ENCODE results near the gene SEPHS1. TPM values are rescaled to one million over a fixed set of nuclear protein-coding genes. Genes with fewer than 3 reads are reported as not detected.
"Not testable (repeated sequence)": the region's sequence is repeated elsewhere in the genome, so short reads cannot be mapped to it uniquely, and the experiment has no call there.

The SEPHS1 gene, protein sequence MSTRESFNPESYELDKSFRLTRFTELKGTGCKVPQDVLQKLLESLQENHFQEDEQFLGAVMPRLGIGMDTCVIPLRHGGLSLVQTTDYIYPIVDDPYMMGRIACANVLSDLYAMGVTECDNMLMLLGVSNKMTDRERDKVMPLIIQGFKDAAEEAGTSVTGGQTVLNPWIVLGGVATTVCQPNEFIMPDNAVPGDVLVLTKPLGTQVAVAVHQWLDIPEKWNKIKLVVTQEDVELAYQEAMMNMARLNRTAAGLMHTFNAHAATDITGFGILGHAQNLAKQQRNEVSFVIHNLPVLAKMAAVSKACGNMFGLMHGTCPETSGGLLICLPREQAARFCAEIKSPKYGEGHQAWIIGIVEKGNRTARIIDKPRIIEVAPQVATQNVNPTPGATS
- total RNA-seq, result 46.0 and 55.5 TPM in 2 replicates

DNA sequence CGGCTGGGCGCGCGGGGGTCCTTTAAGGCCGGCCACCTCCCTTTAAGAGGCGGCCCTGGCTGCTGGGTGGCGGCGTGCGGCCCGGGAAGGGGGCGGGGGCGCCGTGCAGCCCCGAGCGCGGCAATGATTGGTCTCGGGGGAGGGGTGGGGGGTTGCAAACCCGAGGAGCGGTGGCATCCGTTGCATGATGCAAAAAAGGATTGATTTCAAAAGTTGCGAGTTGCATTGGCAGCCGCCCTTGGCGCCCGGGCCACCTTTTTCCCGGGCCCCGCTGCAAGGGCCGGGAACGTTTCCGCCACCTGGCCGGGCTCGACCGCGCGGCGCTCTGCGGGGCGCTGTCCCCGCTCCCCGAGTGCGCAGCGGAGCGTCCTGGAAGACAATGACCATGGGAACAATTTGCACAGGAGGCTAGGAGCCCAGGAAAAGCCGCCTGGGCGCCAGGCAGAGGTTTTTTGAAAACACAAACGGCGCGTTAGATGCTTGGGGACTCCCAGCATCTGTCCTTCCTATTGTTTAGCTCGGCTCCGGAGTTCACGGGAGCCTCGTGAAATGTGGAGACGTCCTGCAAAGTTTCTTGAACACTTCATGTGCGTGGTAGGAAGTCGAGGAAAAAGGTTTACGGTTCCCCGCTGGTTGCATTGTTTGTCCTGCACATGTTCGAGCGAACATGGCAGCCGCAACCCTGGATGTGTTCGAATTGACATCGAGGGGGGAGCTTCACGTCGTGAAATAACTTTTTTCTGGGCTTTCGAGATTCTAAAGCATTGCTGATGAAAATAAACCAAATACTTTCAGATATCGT is at the start of gene SEPHS1:
TSS of gene SEPHS1 (minus strand) at position 78 of the 802 bp plus-strand sequence. CDS start 3,343 bp downstream, outside the sequence.
- intact Hi-C loops (cut with micrococcal nuclease), result loop anchor here (1.0 to 10.0 kb wide), 10 partner anchors 8 to 1306 kb away; partner anchors contain the start of genes MCM10, PRPF18 and UPF2

DNA sequence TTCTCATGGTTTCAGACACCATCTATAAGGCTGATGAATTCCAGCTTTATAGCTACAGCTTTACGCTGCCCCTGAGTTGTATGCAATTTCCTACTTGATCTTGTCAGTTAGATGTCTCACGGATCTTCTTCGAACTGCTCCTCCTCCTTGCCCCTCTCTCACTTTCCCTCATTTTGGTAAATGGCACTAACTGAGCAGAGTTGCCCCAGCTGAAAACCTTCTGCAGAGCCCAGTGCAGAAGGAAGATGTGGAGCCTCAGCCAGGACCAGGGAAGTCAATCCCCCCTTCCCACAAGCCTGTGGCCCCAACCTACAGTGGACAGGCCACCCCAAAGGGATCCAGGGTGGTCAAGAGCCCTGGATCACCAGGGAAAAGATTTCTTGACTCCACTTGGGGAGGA is 49.0 kb upstream of the SEPHS1 start:
- intact Hi-C loops (cut with micrococcal nuclease), result no loop called here

DNA sequence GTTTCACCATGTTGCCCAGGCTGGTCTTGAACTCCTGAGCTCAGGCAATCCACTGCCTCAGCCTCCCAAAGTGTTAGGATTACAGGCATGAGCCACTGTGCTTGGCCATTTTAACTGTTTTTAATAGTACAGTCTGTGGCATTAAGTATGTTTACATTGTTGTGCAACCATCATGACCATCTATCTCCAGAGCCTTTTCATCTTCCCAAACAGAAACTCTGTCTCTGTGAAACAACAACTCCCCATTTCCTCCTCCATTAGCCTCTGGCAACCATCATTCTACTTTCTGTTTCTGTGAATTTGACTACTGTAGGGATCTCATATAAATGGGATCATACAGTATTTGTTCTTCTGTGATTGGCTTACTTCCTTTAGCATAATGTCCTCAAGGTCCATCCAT is 48.3 kb upstream of the SEPHS1 start:
- intact Hi-C loops (cut with micrococcal nuclease), result no loop called here

DNA sequence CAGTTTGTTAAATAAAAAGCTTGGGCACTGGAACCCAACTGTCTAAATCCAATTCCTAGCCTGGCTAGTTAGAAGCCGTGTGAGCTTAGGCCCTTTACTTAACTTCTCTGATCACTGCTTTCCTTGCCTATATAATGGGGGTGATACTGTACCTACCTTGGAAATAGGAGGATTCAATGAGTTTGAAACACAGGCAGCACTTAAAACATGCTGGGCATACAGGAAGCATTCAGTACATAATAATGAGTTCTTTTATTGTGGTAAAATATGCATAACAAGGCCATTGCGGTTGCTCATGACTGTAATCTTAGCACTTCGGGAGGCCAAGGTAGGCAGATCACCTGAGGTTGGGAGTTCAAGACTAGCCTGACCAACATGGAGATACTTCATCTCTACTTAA is 47.4 kb upstream of the SEPHS1 start:
- intact Hi-C loops (cut with micrococcal nuclease), result no loop called here

DNA sequence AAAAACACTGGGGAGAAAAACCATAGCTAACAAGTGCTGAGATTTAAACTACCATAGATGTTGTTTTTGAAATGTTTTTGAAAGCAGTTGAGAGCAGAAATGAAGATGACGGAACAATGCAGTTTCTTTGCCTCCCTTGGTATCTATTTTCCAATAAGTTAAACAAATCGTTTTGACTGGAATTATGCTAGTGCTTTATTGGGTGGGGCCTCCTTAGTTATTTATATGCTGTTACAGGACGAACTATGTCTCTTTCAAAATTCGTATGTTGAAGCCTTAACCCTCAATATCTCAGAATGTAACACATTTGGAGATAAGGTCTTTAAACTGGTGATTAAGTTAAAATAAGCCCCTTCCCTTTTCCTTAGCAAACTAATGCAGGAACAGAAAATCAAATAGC is 45.5 kb upstream of the SEPHS1 start:
- intact Hi-C loops (cut with micrococcal nuclease), result no loop called here

DNA sequence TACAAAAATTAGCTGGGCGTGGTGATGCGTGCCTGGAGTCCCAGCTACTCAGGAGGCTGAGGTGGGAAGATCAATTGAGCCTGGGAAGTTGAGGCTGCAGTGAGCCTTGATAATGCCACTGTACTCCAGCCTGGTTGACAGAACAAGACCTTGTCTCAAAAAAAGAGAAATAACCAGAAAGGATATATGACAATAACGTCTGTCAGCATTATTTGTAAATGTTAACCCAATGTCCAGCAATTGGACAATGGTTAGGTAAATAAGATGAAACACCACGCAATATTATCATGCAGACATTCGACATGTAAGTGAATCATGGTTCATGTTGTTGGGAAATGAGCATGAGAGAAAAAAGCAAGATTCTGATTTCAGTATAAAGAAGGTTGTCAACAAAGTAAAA is 44.6 kb upstream of the SEPHS1 start:
- intact Hi-C loops (cut with micrococcal nuclease), result no loop called here

DNA sequence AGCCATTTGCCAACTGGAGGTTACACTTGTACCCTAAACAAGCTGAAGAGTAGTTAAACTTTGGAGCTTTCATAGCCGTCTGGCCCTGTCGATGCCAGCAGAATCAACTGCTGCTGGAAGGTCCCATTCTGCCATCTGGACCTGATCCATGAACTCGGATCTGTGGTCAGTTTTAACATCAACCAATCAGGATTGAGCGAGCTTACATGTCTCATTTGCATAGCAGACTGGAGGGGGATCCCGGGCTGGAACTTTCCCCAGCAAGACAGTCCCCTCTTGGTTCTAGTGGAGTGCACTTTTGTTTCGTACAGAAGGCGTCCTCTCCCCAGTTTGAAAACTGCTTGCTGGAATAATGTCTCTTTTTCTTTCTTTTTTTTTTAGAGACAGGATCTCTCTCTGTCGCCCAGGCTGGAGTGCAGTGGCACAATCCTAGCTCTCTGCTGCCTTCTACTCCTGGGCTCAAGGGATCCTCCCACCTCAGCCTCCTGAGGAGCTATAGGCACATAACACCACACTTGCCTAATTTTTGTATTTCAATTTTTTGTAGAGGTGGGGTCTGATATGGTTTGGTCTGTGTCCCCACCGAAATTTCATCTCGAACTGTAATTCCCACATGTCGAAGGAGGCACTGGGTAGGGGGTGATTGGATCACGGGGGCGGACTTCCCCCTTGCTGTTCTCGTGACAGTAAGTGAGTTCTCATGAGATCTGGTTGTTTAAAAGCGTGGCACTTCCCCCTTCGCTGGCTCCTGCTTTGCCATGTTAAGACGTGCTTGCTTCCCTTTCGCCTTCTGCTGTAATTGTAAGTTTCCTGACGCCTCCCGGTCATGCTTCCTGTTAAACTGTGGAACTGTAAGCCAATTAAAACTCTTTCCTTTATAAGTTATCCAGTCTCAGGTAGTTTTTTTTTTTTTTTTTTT is 42.8 kb upstream of the SEPHS1 start:
- intact Hi-C loops (cut with micrococcal nuclease), result no loop called here

DNA sequence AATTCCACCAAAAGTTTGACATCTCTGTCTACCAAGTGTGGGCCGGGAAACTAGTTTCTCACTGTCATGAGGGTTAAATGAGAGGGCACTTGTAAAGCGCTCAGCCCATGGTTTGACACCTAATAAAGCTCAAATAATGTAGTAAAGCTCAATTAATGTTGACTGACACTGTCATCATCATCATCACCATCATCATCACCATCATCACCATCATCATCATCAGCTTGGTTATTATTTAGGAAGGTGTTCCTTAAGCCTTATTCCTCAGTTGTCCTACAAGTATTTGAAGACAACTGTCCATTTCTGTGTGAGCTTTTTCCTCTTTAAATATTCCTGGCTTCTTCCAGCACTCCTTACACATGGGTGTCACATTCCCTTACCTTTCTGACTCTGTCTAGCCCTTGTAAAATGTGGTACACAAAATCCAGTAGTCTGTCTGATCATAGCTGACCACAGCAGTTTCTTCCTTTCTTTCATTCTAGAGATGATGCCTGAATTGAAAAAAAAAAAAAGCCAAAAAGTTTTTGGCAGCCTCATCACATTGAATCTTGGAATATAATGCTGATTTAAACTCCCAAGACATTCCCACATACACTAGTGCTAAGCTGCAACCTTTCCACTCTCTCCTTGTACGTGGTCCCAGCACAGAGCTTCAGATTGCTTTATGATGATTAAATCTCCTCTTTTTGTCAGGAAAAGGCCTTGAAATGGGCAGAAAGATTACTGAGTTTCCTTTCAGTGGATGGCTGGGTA is 40.6 kb upstream of the SEPHS1 start:
- intact Hi-C loops (cut with micrococcal nuclease), result no loop called here

DNA sequence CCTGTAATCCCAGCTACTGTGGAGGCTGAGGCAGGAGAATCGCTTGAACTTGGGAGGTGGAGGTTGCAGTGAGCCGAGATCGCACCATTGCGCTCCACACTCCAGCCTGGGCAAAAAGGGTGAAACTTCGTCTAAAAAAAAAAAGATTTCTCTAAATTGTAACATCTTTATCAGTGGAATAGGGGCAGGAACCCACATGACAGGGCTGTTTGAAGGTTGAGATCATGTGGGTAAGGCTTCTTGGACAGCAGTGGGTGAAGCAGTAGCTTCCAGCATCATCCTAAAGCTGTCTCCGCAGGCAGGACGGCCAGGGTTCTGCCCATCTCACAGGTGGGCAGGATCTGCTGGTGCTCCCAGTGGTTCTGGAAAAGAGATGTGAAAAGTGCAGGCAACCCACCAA is 37.9 kb upstream of the SEPHS1 start:
- intact Hi-C loops (cut with micrococcal nuclease), result no loop called here

DNA sequence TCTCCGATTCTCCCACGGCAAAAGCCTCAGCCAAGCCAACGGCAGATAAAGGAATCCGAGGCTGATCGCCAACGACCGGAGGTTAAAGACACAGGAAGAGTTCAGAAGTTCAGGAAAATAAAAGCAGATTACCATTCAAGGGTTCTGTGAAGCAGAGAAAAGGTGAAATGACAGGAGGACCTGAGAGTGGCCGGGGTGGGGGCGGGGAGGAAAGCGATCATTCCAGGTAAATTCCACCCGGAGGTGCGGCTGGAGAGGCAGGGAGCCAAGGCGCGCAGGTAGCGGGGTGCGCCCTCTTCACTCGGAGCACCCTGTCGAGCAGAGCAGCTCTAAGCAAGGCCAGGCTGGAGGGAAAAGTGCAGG is 35.3 kb upstream of the SEPHS1 start:
- intact Hi-C loops (cut with micrococcal nuclease), result no loop called here

DNA sequence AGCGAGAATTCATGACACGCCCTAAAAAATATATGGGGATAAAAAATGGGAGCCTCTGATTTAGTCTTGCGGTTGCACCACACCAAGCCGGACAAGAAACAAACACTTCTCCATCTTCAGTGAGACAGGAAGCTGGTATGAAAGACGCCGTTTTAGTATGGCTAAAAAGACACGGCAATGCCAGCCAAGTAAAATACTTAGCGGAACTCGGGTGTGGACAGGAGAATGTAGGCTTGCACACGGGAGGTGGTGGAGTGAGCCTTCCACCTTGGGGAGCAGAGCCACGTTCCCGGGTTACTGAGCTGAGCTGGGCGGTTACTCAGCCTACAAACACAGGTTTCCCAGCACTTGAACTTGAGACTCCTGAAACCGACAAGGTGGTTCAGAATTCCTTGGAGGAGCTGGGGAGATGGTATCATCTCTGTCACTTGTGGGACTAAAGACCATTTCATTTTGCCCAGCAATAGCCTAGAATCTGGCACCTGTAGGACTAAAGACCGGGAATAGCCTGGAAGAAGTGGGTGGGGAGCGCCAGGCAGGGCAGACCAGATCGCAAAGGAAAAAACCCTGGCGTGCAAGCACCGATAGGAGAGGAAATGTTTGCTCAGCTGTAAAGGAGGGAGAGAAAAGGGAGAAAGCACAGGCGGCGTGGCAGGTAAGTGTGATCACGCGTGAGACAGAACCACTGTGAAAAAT is 34.8 kb upstream of the SEPHS1 start:
- intact Hi-C loops (cut with micrococcal nuclease), result no loop called here

DNA sequence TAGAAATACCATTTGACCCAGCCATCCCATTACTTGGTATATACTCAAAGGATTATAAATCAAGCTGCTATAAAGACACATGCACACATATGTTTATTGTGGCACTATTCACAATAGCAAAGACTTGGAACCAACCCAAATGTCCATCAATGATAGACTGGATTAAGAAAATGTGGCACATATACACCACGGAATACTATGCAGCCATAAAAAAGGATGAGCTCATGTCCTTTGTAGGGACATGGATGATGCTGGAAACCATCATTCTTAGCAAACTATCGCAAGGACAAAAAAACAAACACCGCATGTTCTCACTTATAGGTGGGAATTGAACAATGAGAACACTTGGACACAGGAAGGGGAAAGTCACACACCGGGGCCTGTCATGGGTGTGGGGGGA is 31.0 kb upstream of the SEPHS1 start:
- intact Hi-C loops (cut with micrococcal nuclease), result not testable (repeated sequence)

DNA sequence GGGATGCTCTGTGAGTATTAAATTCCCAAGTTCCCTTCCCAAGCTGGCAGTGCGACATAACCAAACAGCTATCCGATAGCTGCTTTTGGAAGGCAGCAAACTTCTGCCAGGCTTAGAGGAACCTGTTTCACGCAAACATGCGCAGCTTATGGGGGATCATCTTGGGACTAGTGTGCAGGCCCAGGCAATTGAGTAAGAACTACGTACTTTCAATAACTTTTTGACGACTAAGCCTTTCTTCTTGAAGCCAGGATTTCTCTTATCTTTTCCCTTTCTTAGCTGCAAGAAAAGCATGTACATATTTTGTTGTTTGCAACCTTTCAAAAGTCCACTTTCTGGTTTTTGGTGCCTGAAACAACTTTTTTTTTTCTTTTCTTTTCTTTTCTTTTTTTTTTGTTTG is 28.7 kb upstream of the SEPHS1 start:
- intact Hi-C loops (cut with micrococcal nuclease), result no loop called here

DNA sequence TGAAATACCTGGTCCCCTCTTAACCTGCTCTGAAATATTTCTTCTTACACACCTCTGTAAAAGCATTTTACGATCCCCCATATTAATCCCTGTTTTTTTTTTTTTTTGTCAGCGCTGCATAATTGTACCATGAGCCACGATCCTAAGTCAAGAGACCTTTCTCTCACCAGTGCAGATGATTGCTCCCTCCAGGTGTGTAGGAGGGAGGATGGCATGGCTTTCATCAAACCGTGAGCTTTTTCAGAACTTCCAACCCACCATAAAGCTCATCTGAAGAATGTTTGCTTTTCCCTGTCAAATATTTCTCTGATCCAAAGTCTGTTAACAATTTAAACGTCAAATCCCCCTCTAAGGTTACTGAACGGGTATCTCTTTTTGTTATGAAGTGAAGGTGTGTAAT is 28.2 kb upstream of the SEPHS1 start:
- intact Hi-C loops (cut with micrococcal nuclease), result no loop called here

DNA sequence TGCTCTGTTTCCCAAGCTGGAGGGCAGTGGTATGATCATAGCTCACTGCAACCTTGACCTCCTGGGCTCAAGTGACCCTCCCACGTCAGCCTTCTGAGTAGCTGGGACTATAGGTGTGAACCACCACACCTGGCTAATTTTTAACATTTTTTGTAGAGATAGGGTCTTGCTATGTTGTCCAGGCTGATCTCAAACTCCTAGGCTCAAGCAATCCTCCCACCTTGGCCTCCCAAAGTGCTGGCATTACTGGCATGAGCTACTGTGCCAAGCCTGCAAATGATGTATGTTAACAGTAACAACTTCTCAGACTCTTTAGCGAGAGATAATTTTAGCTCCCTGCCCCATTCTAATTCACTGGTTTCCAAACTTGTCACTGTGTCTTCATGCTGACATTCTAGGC is 27.7 kb upstream of the SEPHS1 start:
- intact Hi-C loops (cut with micrococcal nuclease), result no loop called here

DNA sequence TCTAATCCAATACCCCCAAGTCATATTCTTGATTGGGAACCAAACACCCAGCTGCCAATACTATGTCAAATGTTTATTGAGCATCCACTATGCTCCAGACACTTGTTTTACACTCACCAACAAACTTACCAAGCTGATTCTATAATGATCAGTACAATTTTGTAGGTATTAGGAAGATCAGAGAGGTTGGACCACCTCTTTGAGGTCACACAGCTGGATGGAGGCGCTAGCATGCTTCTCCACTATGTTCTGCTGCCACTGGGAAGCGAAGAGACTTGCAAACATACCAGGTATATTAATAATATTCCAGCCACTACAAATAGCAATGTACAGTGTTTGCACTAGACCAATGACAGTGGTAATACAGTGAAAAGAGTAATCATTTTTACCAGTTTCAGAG is 25.6 kb upstream of the SEPHS1 start:
- intact Hi-C loops (cut with micrococcal nuclease), result loop anchor here (2.0 kb wide), 1 partner anchor 163 kb away; no protein-coding TSS in a partner anchor

DNA sequence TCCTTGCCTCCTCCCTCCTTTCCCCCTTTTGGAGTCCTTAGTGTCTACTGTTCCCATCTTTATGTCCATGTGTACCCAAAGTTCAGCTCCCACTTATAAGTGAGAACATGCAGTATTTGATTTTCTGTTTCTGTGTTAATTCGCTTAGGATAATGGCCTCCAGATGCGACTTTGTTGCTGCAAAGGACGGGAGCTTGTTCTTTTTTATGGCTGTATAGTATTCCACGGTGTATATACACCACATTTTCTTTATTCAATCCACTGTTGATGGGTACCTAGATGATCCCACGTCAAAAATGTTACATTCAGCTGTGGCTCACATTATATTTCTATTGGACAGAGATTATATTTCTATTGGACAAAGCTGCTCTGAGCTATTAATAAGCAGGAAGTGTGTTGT is 24.4 kb upstream of the SEPHS1 start:
- intact Hi-C loops (cut with micrococcal nuclease), result loop anchor here (1.0 to 2.0 kb wide), 4 partner anchors 68 to 406 kb away; partner anchors contain the start of gene PRPF18

DNA sequence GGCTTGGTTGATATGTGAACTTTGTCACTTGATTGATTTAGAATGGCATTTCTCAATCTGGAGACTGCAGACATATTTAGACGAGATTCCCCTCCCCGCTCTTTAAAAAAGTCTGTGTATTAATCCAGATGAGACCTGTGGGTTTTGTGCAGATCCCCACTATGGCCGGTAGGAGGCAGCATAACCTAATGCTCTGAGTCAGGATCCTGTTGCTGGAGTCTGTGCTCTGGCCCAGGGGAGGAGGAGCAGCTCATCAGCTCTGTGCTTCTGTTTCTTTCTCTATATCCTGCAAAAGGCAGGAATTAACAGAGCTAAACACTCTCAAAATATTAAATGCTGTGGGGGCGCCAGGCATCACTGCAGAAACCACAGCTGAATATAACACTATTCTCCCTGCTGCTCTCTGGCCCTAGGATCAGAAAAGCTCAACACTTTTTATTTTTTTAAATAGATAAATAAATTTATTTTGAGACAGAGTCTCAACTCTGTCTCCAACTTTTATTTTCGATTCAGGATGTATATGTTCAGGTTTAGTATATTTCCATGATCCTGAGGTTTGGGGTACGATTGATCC is 23.9 kb upstream of the SEPHS1 start:
- intact Hi-C loops (cut with micrococcal nuclease), result loop anchor here (1.0 to 2.0 kb wide), 4 partner anchors 68 to 406 kb away; partner anchors contain the start of gene PRPF18

DNA sequence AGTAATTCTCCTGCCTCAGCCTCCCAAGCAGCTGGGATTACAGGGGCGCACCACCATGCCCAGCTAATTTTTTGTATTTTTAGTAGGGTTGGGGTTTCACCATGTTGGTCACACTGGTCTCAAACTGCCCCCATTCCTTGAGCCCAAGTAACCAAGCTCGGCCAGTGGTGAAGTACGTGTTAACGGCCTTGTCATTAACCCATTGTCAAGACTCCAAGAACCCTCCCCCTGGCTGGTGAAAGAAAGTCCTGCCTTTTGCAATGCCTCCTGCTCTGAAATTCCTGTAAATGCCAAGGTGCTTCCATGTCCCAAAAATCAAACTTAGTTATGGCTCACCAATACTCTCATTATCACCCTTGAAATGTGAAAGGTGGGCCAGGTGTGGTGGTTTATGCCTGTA is 18.8 kb upstream of the SEPHS1 start:
- intact Hi-C loops (cut with micrococcal nuclease), result no loop called here

DNA sequence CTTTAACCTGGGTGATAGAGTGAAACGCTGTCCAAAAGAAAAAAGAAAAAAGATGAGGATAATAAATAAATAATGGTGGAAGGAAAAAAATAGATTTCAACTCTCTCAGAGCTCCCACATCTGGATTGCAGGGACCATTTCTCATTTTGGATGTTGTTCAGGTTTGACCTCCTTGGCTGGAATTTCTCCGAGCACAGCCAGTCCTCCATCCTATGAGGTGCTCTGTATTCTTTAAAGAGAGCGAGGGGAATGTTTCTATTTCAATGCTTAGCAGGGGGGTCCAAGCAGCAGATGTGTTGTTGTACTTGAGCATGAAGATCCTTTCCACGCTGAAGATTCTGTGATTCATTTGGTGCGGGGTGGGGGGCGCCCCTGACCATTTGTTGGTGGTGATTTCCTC is 17.7 kb upstream of the SEPHS1 start:
- intact Hi-C loops (cut with micrococcal nuclease), result no loop called here

All from T-helper 1 cell treated with Interleukin-12 subunit alpha and Interleukin-12 subunit beta and Interleukin-4 antibody, amounts not matched to agents 30 ng/mL and 1 ng/mL, for 36 hours (primary cell).